ENCODE measurements around the gene POU6F1. TPM values are rescaled to one million over a fixed set of nuclear protein-coding genes. Genes with fewer than 3 reads are reported as not detected.

The POU6F1 gene
- total and polyA plus RNA-seq, 2 of the 8 experiments (the other 6 are each of a cell fraction or from before 2014, with no cell fraction given): 5.6 to 8.7 TPM

GRCh38 chr12:51253276-51253675 is 35.4 kb upstream of the POU6F1 start (continued):
- no peak for TF ChIP-seq ASH2L (IDR thresholded peaks at IDR 0.05; ENCODE audit: low read length)

All from H1 (cell line).